Measurements from ENCODE around the gene ZNF319. TPM values are rescaled to one million over a fixed set of nuclear protein-coding genes. Genes with fewer than 3 reads are reported as not detected.

The ZNF319 gene
- total RNA-seq, 1 donor: 4.8 TPM

DNA sequence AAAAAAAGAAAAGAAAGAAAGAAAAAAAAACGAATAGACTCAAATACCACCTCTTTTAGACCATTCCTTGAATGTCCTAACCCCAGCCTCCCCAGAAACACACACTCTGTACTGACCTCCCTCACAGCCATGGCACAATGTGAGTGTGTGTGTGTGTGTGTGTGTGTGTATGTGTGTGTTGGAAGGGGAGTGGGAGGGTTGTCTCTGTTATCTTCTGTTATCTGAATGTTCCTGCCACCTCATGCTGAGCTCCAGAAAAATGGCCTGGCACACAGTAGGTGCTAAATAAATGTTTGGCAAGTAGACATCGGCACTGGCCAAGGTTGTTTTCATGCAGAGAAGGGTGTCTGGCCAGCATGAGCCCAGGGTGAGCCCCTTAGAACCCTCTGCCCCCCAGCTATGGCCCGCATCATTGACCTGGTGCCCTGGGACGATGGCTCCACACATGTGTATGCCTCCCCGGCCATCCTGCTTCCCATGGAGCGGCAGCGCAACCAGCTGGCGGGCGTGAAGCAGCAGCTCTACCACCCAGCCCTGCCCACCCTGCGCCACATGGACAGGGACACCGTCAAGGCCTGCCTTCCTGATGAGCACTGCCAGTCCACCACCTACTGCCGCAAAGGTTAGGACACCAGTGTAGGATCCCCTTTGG lies 22.9 kb downstream of the ZNF319 start:
- no peak for DNase-seq (ENCODE audit: low read depth)
- peak; percentile 4 for TF ChIP-seq CTCF (IDR thresholded peaks at IDR 0.05; ENCODE audit: insufficient read depth, low read length)
- H3K4me3 ChIP-seq (ENCODE audit: low read depth, low read length): no peak overlapping the region

DNA sequence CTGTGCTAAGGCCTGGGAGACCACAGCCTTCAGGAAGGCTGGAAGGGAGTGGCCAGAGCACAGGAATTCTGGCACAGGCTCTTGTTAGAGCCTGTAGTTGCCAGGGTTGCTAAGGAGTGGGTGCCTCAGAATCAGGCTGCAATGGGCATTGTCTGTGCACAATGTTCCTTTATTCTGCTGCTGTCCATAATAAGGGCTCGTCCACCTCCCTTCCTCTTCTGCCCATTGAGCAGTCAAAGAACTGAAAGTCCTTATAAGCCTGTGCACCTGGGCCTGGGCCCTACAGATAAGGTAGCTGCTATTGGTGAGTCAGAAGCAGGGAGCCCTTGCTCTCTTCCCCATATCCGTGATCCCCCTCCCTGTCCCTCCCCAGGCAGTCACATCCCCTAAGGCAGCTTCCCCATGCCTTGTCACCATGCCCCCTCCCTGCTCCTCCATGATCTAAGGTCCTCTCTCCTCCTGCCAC lies 24.1 kb downstream of the ZNF319 start:
- H3K4me3 ChIP-seq (ENCODE audit: low read depth, low read length): no peak overlapping the region
- no peak for TF ChIP-seq CTCF (IDR thresholded peaks at IDR 0.05; ENCODE audit: insufficient read depth, low read length)
- DNase-seq (ENCODE audit: low read depth): peak; percentile 62

- TF ChIP-seq CTCF (IDR thresholded peaks at IDR 0.05; ENCODE audit: insufficient read depth, low read length): no peak
- no peak overlapping the region for H3K4me3 ChIP-seq (ENCODE audit: low read depth, low read length)
- no peak for DNase-seq (ENCODE audit: low read depth)
These were observed 28.2 kb downstream of the ZNF319 start for GRCh38 chr16:57972306-57972705.

DNA sequence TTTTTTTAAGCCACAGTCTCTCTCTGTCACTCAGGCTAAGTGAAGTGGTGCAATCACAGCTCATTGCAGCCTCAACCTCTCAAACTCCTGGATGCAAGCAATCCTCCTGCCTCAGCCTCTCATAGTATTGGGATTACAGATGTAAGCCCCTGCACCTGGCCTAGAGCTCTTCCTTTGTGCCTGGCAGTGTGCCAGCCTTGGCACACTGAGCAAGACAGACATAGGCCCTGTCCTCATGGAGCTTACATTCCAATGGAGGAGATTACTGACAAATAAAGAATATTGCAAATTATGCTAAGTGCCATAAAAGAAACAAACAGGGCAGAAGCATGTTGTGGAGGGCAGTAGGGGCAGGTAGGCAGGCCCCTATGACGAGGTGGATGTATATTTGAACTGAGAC lies 28.6 kb downstream of the ZNF319 start:
- TF ChIP-seq CTCF (IDR thresholded peaks at IDR 0.05; ENCODE audit: insufficient read depth, low read length): no peak
- DNase-seq (ENCODE audit: low read depth): no peak
- no peak overlapping the region for H3K4me3 ChIP-seq (ENCODE audit: low read depth, low read length)

- no peak within 1 kb of the TSS for H3K4me3 ChIP-seq (ENCODE audit: low read depth, low read length)
- TF ChIP-seq CTCF (IDR thresholded peaks at IDR 0.05; ENCODE audit: insufficient read depth, low read length): no peak
- DNase-seq (ENCODE audit: low read depth): no peak
These were observed 29.5 kb downstream of the ZNF319 start, which contains the start of gene CNGB1 for GRCh38 chr16:57970970-57971369. TSS of gene CNGB1 (minus strand) at chr16:57971128. CDS start at chr16:57967286, 3,842 bp downstream.

DNA sequence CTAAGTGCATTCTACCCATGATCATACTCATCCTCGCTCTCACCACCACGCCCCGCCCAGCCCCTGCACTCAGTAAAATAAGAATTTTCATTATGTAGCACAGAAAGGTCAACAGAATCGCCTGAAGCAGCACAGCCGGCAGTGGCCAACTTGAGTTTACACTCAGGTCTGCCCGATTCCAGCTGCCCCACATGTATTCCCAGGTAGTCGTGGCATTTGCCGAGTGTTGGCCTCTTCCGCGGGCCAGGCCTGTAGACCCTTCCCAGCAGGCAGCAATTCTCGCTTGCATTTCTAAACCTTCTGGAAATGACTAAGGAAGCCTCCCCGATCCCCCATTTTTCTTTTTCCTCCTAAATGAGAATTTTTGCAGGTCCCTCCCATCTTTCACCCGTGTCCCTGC lies 30.2 kb downstream of the ZNF319 start:
- DNase-seq (ENCODE audit: low read depth): no peak
- H3K4me3 ChIP-seq (ENCODE audit: low read depth, low read length): no peak overlapping the region
- TF ChIP-seq CTCF (IDR thresholded peaks at IDR 0.05; ENCODE audit: insufficient read depth, low read length): no peak
